ENCODE measurements around the gene FAM83E. TPM values are rescaled to one million over a fixed set of nuclear protein-coding genes. Genes with fewer than 3 reads are reported as not detected.
A peak's percentile ranks its signal among the peaks of the same experiment; 100 is the strongest.

Gene FAM83E
- total and polyA plus RNA-seq, 2 experiments from 2014 or later, result 1.0 to 2.3 TPM

DNA sequence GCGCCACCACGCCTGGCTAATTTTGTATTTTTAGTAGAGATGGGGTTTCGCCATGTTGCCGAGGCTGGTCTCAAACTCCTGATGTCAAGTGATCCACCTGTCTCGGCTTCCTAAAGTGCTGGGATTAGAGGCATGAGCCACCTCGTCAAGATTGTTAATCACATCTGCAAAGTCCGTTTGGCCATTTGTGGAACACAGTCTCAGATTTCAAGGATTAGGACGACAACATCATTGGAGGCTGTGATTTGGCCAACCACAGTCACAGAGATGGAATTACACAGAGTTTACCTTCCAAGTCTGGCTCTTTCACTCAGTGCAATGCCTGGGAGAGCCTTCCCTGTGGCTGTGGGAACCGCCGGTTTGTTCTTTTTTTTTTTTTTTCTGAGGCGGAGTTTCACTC is 45.1 kb downstream of the FAM83E start (continued):
- TF ChIP-seq, protein P1, sequence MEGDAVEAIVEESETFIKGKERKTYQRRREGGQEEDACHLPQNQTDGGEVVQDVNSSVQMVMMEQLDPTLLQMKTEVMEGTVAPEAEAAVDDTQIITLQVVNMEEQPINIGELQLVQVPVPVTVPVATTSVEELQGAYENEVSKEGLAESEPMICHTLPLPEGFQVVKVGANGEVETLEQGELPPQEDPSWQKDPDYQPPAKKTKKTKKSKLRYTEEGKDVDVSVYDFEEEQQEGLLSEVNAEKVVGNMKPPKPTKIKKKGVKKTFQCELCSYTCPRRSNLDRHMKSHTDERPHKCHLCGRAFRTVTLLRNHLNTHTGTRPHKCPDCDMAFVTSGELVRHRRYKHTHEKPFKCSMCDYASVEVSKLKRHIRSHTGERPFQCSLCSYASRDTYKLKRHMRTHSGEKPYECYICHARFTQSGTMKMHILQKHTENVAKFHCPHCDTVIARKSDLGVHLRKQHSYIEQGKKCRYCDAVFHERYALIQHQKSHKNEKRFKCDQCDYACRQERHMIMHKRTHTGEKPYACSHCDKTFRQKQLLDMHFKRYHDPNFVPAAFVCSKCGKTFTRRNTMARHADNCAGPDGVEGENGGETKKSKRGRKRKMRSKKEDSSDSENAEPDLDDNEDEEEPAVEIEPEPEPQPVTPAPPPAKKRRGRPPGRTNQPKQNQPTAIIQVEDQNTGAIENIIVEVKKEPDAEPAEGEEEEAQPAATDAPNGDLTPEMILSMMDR (conservative IDR thresholded peaks at IDR 0.05; ENCODE audit: low read depth in 2 of 2), result no peak
- TF ChIP-seq STAT1 (IDR thresholded peaks at IDR 0.05; ENCODE audit: unreplicated experiment) (no peak), ZNF331 (CRISPR knock-in tag; IDR thresholded peaks at IDR 0.05; ENCODE audit: low read depth) (no peak), NANOG (IDR thresholded peaks at IDR 0.05; ENCODE audit: borderline replicate concordance) (no peak), CREB1 (CRISPR knock-in tag; IDR thresholded peaks at IDR 0.05; ENCODE audit: low read depth) (no peak), EZH2phosphoT487 (IDR thresholded peaks at IDR 0.05; ENCODE audit: unreplicated experiment) (no peak), POLR2AphosphoS5 (IDR thresholded peaks at IDR 0.05; ENCODE audit: low read depth) (no peak)
- TF ChIP-seq, protein P2, sequence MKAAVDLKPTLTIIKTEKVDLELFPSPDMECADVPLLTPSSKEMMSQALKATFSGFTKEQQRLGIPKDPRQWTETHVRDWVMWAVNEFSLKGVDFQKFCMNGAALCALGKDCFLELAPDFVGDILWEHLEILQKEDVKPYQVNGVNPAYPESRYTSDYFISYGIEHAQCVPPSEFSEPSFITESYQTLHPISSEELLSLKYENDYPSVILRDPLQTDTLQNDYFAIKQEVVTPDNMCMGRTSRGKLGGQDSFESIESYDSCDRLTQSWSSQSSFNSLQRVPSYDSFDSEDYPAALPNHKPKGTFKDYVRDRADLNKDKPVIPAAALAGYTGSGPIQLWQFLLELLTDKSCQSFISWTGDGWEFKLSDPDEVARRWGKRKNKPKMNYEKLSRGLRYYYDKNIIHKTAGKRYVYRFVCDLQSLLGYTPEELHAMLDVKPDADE (IDR thresholded peaks at IDR 0.05), result no peak

DNA sequence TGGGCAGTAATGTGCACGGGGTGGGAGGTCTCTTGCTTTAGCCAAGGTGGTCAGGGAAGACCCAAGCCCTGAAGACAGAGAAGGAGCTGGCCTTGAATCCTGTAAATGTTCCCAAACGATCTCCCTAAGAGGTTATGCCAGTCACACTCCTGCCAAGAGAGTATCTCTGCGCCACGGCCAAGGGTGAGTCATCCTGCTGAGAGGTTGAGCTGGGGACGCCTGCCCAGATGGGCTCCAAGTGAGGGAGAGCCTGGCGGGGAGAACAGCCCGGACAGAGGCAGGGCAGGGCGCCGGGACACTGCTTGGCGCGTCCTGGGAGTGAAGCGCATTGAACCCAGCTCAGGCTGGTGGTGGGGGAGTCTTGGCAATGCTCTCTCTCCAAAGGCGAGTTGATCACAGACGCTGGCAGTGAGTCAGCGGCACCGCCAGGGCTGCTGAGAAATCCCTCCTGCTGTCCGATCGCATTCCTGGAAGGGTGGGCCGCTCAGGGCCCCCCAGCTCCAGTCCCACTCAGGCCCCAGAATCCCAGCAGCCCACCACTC is 46.5 kb downstream of the FAM83E start:
- H3K4me3 Mint-ChIP-seq, result peak overlapping the region; percentile 45; the same call in 1 of the 3 replicates
- no peak overlapping the region; the same call in 1 of the 2 replicates for H3K27ac ChIP-seq (ENCODE audit: low read depth)
- peak; percentile 88 for ATAC-seq
- TF ChIP-seq, protein P1 (conservative IDR thresholded peaks at IDR 0.05; ENCODE audit: low read depth in 2 of 2), result no peak
- TF ChIP-seq ZNF114 (CRISPR knock-in tag; IDR thresholded peaks at IDR 0.05) (no peak), ZNF331 (CRISPR knock-in tag; IDR thresholded peaks at IDR 0.05; ENCODE audit: low read depth) (no peak), CREB1 (CRISPR knock-in tag; IDR thresholded peaks at IDR 0.05; ENCODE audit: low read depth) (no peak), JUNB (IDR thresholded peaks at IDR 0.05; ENCODE audit: unreplicated experiment) (no peak), STAT1 (IDR thresholded peaks at IDR 0.05; ENCODE audit: unreplicated experiment) (no peak), NANOG (IDR thresholded peaks at IDR 0.05; ENCODE audit: borderline replicate concordance) (no peak), EZH2phosphoT487 (IDR thresholded peaks at IDR 0.05; ENCODE audit: unreplicated experiment) (no peak), EZH2 (IDR thresholded peaks at IDR 0.05; ENCODE audit: low read depth, unreplicated experiment) (no peak), POLR2AphosphoS5 (IDR thresholded peaks at IDR 0.05; ENCODE audit: low read depth) (no peak)
- TF ChIP-seq, protein P3, sequence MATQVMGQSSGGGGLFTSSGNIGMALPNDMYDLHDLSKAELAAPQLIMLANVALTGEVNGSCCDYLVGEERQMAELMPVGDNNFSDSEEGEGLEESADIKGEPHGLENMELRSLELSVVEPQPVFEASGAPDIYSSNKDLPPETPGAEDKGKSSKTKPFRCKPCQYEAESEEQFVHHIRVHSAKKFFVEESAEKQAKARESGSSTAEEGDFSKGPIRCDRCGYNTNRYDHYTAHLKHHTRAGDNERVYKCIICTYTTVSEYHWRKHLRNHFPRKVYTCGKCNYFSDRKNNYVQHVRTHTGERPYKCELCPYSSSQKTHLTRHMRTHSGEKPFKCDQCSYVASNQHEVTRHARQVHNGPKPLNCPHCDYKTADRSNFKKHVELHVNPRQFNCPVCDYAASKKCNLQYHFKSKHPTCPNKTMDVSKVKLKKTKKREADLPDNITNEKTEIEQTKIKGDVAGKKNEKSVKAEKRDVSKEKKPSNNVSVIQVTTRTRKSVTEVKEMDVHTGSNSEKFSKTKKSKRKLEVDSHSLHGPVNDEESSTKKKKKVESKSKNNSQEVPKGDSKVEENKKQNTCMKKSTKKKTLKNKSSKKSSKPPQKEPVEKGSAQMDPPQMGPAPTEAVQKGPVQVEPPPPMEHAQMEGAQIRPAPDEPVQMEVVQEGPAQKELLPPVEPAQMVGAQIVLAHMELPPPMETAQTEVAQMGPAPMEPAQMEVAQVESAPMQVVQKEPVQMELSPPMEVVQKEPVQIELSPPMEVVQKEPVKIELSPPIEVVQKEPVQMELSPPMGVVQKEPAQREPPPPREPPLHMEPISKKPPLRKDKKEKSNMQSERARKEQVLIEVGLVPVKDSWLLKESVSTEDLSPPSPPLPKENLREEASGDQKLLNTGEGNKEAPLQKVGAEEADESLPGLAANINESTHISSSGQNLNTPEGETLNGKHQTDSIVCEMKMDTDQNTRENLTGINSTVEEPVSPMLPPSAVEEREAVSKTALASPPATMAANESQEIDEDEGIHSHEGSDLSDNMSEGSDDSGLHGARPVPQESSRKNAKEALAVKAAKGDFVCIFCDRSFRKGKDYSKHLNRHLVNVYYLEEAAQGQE (IDR thresholded peaks at IDR 0.05; ENCODE audit: unreplicated experiment), result no peak

More for the DNA sequence above, 46.5 kb downstream of the FAM83E start:
- H3K36me3 Mint-ChIP-seq (ENCODE audit: low read depth), result no peaks in the 10 kb centered on the region
- H3K79me2 ChIP-seq (replicated peaks; ENCODE audit: insufficient read depth), result no peaks in the 10 kb centered on the region
- no peaks in the 10 kb centered on the region for H4K20me1 ChIP-seq (replicated peaks; ENCODE audit: insufficient read depth)
- H3K27me3 ChIP-seq (ENCODE audit: insufficient read depth), result no peaks in the 10 kb centered on the region
- H3K27me3 Mint-ChIP-seq (ENCODE audit: insufficient read depth, low read depth, poor library complexity), result peaks cover 26% of the 10 kb centered on the region
- H3K9me2 ChIP-seq (ENCODE audit: insufficient read depth), result no peaks in the 10 kb centered on the region
- peak overlapping the region; percentile 74; the same call in 1 of the 2 replicates for H3K27ac Mint-ChIP-seq
- H3K4me1 Mint-ChIP-seq, result peaks cover 17% of the 10 kb centered on the region
- peak overlapping the region; percentile 44 for H3K4me3 ChIP-seq
- peak overlapping the region; percentile 71 for H3K4me2 ChIP-seq
- peak overlapping the region; percentile 99 for H2AFZ ChIP-seq
- peak; percentile 65 for DNase-seq (ENCODE audit: low spot score)
- no peaks in the 10 kb centered on the region for H3K9me3 Mint-ChIP-seq
- peaks cover 10% of the 10 kb centered on the region; the same call in 1 of the 2 replicates for H3K4me1 ChIP-seq (ENCODE audit: insufficient read depth)
- H3K36me3 ChIP-seq (ENCODE audit: insufficient read depth), result no peaks in the 10 kb centered on the region
- 0 out of 2 replicates have a peak, but pooled peaks cover 4% of the 10 kb centered on the region for H3F3A ChIP-seq (replicated peaks; ENCODE audit: low read depth)
